ENCODE measurements around the gene AGO1. TPM values are rescaled to one million over a fixed set of nuclear protein-coding genes. Genes with fewer than 3 reads are reported as not detected.

Gene AGO1
- 10 to 100 TPM; 11.2 to 12.6 (median 12.4) TPM for total RNA-seq

DNA sequence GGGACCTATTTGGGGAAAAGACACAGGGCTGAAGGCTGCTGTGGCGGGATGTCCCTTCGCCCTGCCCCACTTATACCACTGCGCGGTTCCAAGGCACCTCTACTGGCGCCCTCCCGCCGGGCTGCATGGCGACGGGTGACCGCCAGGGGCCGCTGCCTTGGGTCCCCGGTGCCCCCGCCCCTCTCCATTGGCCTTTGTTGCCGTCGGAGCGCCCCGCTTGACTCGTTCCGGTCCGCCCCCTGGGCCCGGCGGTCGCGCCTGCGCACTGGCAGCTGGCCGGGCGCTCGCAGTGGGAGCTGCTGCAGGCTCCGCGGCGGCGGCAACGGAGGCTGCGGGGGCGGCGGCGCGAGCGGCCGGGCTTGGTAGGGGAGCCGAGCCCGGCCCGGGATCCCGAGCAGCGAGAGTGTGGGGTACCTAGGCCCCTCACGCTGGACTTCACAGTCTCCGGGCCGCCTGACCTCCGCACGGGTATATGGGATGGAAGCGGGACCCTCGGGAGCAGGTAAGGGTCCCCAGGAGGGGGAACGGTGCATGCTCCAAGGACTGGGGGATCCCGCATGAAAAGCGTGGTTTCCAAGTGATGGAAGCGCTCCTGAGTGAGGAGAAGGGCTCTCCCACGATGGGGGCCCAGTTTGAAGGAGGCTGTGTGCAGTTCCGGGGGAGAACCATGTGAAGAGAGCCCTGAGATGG, at the start of gene AGO1:
Gene AGO1, plus strand, starts transcription at position 265 of the 690 bp plus-strand sequence. Its CDS starts 213 bp downstream, at position 478.
- Histone ChIP-seq H3K36me3 (no peaks in the 10 kb centered on the region), H3K4me1 (peaks cover 12 to 14% of the 10 kb centered on the region in 2 donors), H3K9me3 (no peaks in the 10 kb centered on the region), H3K4me3 (peak within 1 kb of the TSS; percentile 78 to 98 (median 94)), H3K27ac (peak within 1 kb of the TSS; percentile 75 to 84 (median 75)), H3K27me3 (no peaks in the 10 kb centered on the region)
- ATAC-seq (peak; percentile 87 to 94), DNase-seq (peak; percentile 85 to 92)
- intact Hi-C loops (cut with DNase I; ENCODE audit: low total_unique reads): loop anchor here (2.0 kb wide), 1 partner anchor 48 kb away; the partner anchor contains the start of gene AGO3
- TF ChIP-seq, protein P1, sequence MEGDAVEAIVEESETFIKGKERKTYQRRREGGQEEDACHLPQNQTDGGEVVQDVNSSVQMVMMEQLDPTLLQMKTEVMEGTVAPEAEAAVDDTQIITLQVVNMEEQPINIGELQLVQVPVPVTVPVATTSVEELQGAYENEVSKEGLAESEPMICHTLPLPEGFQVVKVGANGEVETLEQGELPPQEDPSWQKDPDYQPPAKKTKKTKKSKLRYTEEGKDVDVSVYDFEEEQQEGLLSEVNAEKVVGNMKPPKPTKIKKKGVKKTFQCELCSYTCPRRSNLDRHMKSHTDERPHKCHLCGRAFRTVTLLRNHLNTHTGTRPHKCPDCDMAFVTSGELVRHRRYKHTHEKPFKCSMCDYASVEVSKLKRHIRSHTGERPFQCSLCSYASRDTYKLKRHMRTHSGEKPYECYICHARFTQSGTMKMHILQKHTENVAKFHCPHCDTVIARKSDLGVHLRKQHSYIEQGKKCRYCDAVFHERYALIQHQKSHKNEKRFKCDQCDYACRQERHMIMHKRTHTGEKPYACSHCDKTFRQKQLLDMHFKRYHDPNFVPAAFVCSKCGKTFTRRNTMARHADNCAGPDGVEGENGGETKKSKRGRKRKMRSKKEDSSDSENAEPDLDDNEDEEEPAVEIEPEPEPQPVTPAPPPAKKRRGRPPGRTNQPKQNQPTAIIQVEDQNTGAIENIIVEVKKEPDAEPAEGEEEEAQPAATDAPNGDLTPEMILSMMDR (IDR thresholded peaks at IDR 0.05 in 4 of 5, conservative IDR thresholded peaks at IDR 0.05 in 1 of 5): peak; percentile 92 to 99 (median 97)
- TF ChIP-seq POLR2A (IDR thresholded peaks at IDR 0.05): peak; percentile 76 to 77
- in situ Hi-C loops (cut with MboI; ENCODE audit: low sequenced_read_pairs in 4 of 4): no loop called here

GRCh38 chr1:35833395-35833794, 49.6 kb upstream of the AGO1 start:
- DNase-seq: no peak
- no peak for ATAC-seq
- H3K27ac ChIP-seq: no peak overlapping the region
- peaks cover 2 to 84% of the 10 kb centered on the region in 2 donors for H3K36me3 ChIP-seq
- no peaks in the 10 kb centered on the region for H3K27me3 ChIP-seq
- intact Hi-C loops (cut with DNase I; ENCODE audit: low total_unique reads) (no loop called here), in situ Hi-C loops (cut with MboI; ENCODE audit: low sequenced_read_pairs in 4 of 4) (no loop called here)
- TF ChIP-seq POLR2A (IDR thresholded peaks at IDR 0.05): no peak
- TF ChIP-seq, protein P1 (IDR thresholded peaks at IDR 0.05 in 4 of 5, conservative IDR thresholded peaks at IDR 0.05 in 1 of 5): no peak
- H3K4me1 ChIP-seq: no peaks in the 10 kb centered on the region
- H3K9me3 ChIP-seq: no peaks in the 10 kb centered on the region
- no peak overlapping the region for H3K4me3 ChIP-seq

DNA sequence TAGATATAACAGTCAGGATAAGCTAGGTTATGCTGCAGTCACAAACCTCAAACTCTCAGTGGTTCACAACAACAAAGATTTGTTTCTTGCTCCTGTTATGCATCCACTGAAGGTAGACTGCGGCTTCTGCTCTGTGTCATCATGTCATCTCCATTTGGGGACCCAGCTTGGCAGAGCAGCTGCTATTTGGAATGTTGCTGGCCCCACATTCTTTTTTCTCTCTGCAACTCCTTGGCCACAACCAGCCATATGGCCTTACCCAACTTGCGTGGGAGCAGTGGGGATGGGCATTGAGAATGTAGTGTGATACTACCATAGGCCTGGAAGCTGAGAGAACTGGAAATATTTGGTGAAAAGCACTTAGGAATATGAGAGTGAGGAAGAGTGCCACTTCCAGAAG, 48.8 kb upstream of the AGO1 start:
- Histone ChIP-seq H3K9me3 (no peaks in the 10 kb centered on the region), H3K27me3 (no peaks in the 10 kb centered on the region), H3K27ac (no peak overlapping the region), H3K4me1 (no peaks in the 10 kb centered on the region), H3K4me3 (no peak overlapping the region), H3K36me3 (peaks cover 2 to 79% of the 10 kb centered on the region in 2 donors)
- in situ Hi-C loops (cut with MboI; ENCODE audit: low sequenced_read_pairs in 4 of 4) (no loop called here), intact Hi-C loops (cut with DNase I; ENCODE audit: low total_unique reads) (no loop called here)
- TF ChIP-seq, protein P1 (IDR thresholded peaks at IDR 0.05 in 4 of 5, conservative IDR thresholded peaks at IDR 0.05 in 1 of 5): no peak
- TF ChIP-seq POLR2A (IDR thresholded peaks at IDR 0.05): no peak
- DNase-seq (no peak), ATAC-seq (no peak)

DNA sequence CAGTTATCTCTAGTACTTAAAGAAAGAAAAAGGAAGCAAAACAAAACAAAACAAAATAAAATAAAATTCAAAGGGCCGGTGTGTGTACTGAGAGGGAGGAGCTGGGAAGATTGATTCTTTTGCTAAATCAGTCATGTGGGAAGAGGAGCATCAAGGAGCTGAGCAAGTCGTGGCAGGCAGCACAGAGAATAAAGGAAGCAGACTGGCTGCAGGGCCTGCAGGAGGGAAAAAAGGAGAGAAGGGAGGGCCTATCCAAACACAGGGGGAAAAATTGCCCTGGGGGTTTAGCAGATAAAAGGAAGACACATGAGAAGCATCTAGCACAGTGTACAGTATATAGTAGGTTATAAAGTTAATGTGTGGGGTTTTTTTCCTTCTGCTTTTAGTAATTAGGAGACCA, 47.6 kb upstream of the AGO1 start:
- Histone ChIP-seq H3K36me3 (peaks cover 2 to 79% of the 10 kb centered on the region in 2 donors), H3K4me3 (no peak overlapping the region), H3K27me3 (no peaks in the 10 kb centered on the region), H3K4me1 (no peaks in the 10 kb centered on the region), H3K27ac (no peak overlapping the region), H3K9me3 (no peaks in the 10 kb centered on the region)
- TF ChIP-seq, protein P1 (IDR thresholded peaks at IDR 0.05 in 4 of 5, conservative IDR thresholded peaks at IDR 0.05 in 1 of 5): no peak
- TF ChIP-seq POLR2A (IDR thresholded peaks at IDR 0.05): no peak
- ATAC-seq: no peak
- in situ Hi-C loops (cut with MboI; ENCODE audit: low sequenced_read_pairs in 4 of 4) (no loop called here), intact Hi-C loops (cut with DNase I; ENCODE audit: low total_unique reads) (no loop called here)
- no peak for DNase-seq

Measured in gastrocnemius medialis (tissue), 4 donors.